Smooth muscle cell (in vitro differentiated cells): Measurements from ENCODE around the gene RIC1. TPM values are rescaled to one million over a fixed set of nuclear protein-coding genes. Genes with fewer than 3 reads are reported as not detected.

ENCODE experiments used
- DNase-seq: peaks from one replicate; lab custom pipeline; 2025; ENCODE audit not compliant: unreplicated experiment; lab: John Stamatoyannopoulos, UW
- H2AFZ ChIP-seq: fragments of 200-600 bp; sonication (generic); 2 replicates; pipeline ENCODE4 v1.6.0; 2016; ENCODE audit warnings: antibody characterized with exemption, low read depth, mild to moderate bottlenecking
- H3F3A ChIP-seq: fragments of 200-600 bp; sonication (generic); 2 replicates; pipeline ENCODE4 v1.6.0; 2017; ENCODE audit warnings: antibody characterized with exemption, low read depth
- H3K27ac ChIP-seq: fragments of 200-600 bp; sonication (generic); 2 replicates; pipeline ENCODE4 v1.5.1; 2016; ENCODE audit warnings: low read depth, mild to moderate bottlenecking
- H3K27me3 ChIP-seq: fragments of 200-600 bp; sonication (generic); 2 replicates; pipeline ENCODE4 v1.6.1; 2016; ENCODE audit warnings: low read depth, mild to moderate bottlenecking
- H3K36me3 ChIP-seq: fragments of 200-600 bp; sonication (generic); 2 replicates; pipeline ENCODE4 v1.5.1; 2016; ENCODE audit warnings: low read depth
- H3K4me1 ChIP-seq: fragments of 200-600 bp; sonication (generic); 2 replicates; pipeline ENCODE4 v1.5.1; 2016; ENCODE audit warnings: low read depth
- H3K4me2 ChIP-seq: fragments of 200-600 bp; sonication (generic); 2 replicates; pipeline ENCODE4 v1.6.0; 2016; ENCODE audit warnings: mild to moderate bottlenecking
- H3K4me3 ChIP-seq: fragments of 200-600 bp; sonication (generic); 2 replicates; pipeline ENCODE4 v1.5.1; 2016; ENCODE audit warnings: mild to moderate bottlenecking
- H3K79me2 ChIP-seq: fragments of 200-600 bp; sonication (generic); 2 replicates; pipeline ENCODE4 v1.6.0; 2016; ENCODE audit warnings: low read depth, mild to moderate bottlenecking
- H3K9ac ChIP-seq: fragments of 200-600 bp; sonication (generic); 2 replicates; pipeline ENCODE4 v1.6.0; 2016; ENCODE audit warnings: low read depth
- H3K9me3 ChIP-seq: fragments of 200-600 bp; sonication (generic); replicated peaks from 2 replicates; pipeline ENCODE4 v1.5.1; 2016; ENCODE audit warnings: low read depth
- H4K20me1 ChIP-seq: fragments of 200-600 bp; sonication (generic); 2 replicates; pipeline ENCODE4 v1.6.0; 2016; ENCODE audit warnings: low read depth
- WGBS: methylation state at CpG from one replicate; pipeline ENCODE4 v1.1.7; 2016; ENCODE audit warnings: low lambda C conversion rate; 5-methylcytosine and 5-hydroxymethylcytosine counted together
- polyA plus RNA-seq: library from polyadenylated mRNA; unstranded; fragments of >200 nt; fragmentation: Nextera tagmentation; extraction: Ambion mirVana; gene quantifications from 2 replicates; pipeline ENCODE4 v1.2.1, GENCODE V29; 2016
- total RNA-seq: library from RNA; depleted of rRNA; stranded (reverse); fragments of >200 nt; gene quantifications from 2 replicates; pipeline ENCODE4 v1.2.3, GENCODE V29; 2014
- TF ChIP-seq, protein P1 (sequence below): fragments of 200-600 bp; sonication (generic); IDR thresholded peaks from 2 replicates; pipeline ENCODE4 v1.5.1; 2017; ENCODE audit warnings: borderline replicate concordance, mild to moderate bottlenecking, antibody characterized with exemption; ENCODE audit not compliant: insufficient read depth, poor library complexity, severe bottlenecking

The RIC1 gene
- total and polyA plus RNA-seq, 2 experiments from 2014 or later = 9.9 to 52.4 TPM

GRCh38 chr9:5698810-5699556, 70.1 kb downstream of the RIC1 start:
- H3K4me3 ChIP-seq = no peak overlapping the region
- no peaks in the 10 kb centered on the region for H3K36me3 ChIP-seq
- no peaks in the 10 kb centered on the region for H3F3A ChIP-seq
- no peaks in the 10 kb centered on the region for H3K9me3 ChIP-seq
- H3K27ac ChIP-seq = no peak overlapping the region
- TF ChIP-seq, protein P1, sequence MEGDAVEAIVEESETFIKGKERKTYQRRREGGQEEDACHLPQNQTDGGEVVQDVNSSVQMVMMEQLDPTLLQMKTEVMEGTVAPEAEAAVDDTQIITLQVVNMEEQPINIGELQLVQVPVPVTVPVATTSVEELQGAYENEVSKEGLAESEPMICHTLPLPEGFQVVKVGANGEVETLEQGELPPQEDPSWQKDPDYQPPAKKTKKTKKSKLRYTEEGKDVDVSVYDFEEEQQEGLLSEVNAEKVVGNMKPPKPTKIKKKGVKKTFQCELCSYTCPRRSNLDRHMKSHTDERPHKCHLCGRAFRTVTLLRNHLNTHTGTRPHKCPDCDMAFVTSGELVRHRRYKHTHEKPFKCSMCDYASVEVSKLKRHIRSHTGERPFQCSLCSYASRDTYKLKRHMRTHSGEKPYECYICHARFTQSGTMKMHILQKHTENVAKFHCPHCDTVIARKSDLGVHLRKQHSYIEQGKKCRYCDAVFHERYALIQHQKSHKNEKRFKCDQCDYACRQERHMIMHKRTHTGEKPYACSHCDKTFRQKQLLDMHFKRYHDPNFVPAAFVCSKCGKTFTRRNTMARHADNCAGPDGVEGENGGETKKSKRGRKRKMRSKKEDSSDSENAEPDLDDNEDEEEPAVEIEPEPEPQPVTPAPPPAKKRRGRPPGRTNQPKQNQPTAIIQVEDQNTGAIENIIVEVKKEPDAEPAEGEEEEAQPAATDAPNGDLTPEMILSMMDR = no peak
- H3K4me1 ChIP-seq = no peaks in the 10 kb centered on the region
- H2AFZ ChIP-seq = no peak overlapping the region
- no peak for DNase-seq
- peaks cover 51% of the 10 kb centered on the region for H4K20me1 ChIP-seq
- H3K9ac ChIP-seq = no peak overlapping the region
- WGBS = 93% methylated on average over 7 of the region's 7 CpGs
- no peaks in the 10 kb centered on the region for H3K27me3 ChIP-seq
- no peak overlapping the region for H3K4me2 ChIP-seq
- H3K79me2 ChIP-seq = peaks cover 36% of the 10 kb centered on the region

DNA sequence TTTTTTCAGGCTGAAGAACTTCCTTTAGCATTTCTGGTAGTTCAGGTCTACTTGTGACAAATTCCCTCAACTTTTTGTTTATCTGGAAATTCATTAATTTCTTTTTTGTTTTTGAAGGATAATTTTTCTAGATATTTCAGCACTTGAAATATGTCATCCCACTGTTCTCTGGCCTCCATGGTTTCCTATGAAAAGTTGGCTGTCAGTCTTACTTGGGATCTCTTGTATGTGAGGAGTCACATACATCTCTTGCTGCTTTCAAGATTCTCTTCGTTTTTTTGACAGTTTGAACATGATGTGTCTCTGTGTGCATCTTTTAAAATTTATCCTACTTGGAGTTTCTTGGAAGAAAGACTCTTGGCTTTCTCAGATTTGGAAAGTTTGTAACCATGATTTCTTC, 79.5 kb downstream of the RIC1 start:
- H3K79me2 ChIP-seq = peaks cover 62% of the 10 kb centered on the region
- 96% methylated on average over 1 of the region's 1 CpG for WGBS
- no peaks in the 10 kb centered on the region for H3F3A ChIP-seq
- H3K36me3 ChIP-seq = peaks cover 22% of the 10 kb centered on the region
- DNase-seq = no peak
- no peaks in the 10 kb centered on the region for H3K4me1 ChIP-seq
- no peaks in the 10 kb centered on the region for H3K27me3 ChIP-seq
- H3K27ac ChIP-seq = no peak overlapping the region
- TF ChIP-seq, protein P1 = no peak
- H3K4me3 ChIP-seq = no peak overlapping the region
- no peak overlapping the region for H3K4me2 ChIP-seq
- no peak overlapping the region for H2AFZ ChIP-seq
- H3K9me3 ChIP-seq = peaks cover 15% of the 10 kb centered on the region
- peaks cover 14% of the 10 kb centered on the region for H4K20me1 ChIP-seq
- no peak overlapping the region for H3K9ac ChIP-seq

- Histone ChIP-seq H3K9me3 (peaks cover 11% of the 10 kb centered on the region), H3K27me3 (no peaks in the 10 kb centered on the region), H3K9ac (no peak overlapping the region), H3K4me3 (no peak overlapping the region), H3K27ac (no peak overlapping the region), H3K36me3 (peaks cover 16% of the 10 kb centered on the region), H4K20me1 (no peaks in the 10 kb centered on the region), H3K79me2 (peaks cover 22% of the 10 kb centered on the region), H2AFZ (no peak overlapping the region), H3K4me1 (no peaks in the 10 kb centered on the region), H3K4me2 (no peak overlapping the region), H3F3A (no peaks in the 10 kb centered on the region)
- 88% methylated on average over 4 of the region's 4 CpGs for WGBS
- DNase-seq = no peak
- TF ChIP-seq, protein P1 = no peak
Observed at GRCh38 chr9:5712651-5713390, 83.9 kb downstream of the RIC1 start.
